GM18861 (cell line): Measurements from ENCODE around the gene NME9.

ENCODE experiments used
- ATAC-seq: cut with Tn5 transposase; IDR thresholded peaks from one replicate; pipeline ENCODE4 v1.9.1; 2021; ENCODE audit not compliant: unreplicated experiment

Gene NME9

DNA sequence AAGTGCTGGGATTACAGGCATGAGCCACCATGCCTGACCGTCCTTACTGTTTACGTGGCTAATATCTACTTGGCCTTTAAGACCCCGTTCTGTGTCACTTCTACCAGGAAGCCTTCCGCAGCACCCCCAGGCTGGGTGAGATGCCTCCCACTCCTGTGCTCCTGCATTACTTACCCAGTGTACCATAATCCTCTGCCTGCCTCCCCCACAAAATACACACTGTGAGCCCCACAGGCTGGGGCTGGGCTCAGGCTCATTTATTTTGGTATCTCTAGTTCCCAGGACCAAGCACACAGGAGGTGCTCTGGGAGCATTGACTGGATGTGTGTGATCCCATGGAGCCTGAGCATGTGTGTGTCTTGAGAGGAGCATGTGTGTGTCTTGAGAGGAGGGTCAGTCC is 33.7 kb upstream of the NME9 start:
- ATAC-seq, result no peak

DNA sequence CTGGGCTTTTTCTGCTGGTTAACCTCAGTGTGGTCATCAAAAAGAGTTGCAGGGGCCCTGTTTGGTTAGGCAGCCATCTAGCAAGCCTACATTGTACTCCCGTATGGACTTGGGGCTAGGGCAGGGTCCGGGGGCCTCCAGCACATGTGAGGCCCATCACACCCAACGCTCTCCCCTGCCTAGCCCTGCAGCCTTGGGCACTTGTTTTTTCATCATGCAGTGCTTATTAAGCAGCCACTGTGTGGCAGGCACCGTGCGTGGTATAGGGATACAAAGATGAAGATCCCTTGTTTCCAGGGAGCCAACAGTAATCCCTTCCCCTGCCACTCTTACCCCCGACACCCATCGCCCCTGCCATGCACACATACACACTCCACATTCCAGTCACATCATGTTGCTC is 32.9 kb upstream of the NME9 start:
- no peak for ATAC-seq

DNA sequence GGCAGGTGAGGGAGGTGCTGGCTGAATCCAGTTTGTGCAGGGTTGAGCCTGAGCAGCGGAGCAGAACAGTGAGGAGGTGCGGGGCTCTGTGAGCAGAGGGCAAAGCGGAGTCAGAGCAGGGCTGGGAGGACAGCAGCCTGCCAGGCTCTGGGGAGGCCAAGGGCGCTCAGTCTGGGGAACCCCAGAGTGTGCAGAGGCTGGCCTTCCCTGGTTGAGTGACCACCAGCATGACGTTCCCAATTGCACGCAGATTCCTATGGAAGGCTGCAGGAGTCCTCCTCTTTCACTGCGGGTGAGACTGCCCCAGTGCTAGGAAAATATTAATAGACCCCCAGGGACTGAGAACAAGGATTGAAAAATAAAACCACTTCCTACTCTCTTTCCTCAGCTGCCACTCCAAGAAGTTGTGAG is 31.9 kb upstream of the NME9 start:
- no peak for ATAC-seq

DNA sequence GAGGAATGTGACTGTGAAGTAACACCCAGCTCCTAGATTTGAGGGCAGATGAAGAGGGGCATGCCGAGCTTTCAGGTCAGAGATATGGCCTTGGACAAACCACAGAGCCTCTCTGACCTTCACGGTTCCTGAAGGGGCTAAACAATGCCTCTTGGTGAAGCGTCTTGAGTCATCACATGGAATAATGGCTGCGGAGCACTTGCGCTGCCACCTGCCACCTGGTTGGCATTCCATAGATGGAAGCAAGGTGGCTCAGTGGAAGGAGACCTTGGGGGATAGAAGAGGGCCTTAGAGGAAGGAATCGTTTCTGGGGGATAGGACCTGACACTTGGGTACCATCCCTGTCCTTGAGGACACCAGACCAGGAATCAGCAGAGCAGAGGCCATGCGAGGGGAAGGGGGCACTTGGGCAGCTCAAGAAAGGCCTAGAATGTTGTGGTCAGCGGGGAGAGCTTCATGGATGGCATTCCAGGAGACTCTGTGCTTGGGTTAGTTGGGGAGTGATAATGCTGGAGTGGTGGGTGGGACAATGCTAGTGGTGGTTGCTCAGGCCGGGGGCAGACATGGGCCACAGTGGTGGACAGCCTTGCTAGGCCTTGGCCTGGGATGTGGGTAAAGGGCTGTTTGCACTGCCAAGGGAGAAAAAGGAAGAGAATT is 31.3 kb upstream of the NME9 start:
- no peak for ATAC-seq

DNA sequence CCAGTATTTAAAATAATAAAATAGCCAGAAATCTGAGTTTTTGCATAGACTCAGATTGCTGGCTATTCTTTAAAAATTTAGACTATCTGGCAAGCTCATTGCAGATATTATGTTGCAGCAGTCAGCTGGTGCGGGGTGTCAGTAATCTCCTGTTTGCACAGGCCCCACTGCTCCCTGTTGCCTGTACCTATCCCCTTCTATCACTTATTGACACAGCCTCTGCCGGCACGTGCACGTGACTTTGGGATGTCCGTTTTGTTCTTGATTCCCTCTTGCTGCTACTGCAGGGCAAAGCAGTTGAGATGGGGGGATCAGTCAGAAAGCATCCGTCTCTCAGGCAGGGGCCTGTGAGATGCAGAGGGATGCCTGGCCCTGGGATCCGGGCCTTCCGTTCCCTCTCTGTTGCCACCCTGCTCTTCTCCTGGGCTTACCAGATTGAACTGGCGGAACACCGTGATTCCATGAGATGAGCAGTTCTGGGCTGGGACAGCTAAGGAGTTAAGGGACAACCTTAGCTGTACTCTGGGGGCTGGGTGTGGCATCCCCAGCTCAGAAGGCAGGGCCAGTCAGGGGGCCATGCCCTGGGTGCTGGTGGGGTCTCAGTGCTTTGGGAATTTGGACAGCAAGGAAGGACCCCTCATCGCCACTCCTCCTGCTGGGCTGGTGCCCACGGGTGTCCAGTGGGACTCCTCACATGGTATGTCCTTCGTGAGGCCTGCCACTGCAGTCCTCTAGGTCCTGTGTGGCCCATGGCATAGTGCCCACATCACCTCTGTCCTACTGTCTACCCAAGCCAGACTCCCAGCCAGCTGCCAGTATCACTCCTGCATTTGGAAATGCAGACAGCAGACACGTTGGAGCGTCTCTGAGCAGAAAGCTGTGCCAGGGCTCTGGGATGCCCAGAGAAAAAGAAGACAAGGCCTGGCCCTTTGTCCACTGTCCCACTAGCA is 30.5 kb upstream of the NME9 start:
- ATAC-seq, result no peak

DNA sequence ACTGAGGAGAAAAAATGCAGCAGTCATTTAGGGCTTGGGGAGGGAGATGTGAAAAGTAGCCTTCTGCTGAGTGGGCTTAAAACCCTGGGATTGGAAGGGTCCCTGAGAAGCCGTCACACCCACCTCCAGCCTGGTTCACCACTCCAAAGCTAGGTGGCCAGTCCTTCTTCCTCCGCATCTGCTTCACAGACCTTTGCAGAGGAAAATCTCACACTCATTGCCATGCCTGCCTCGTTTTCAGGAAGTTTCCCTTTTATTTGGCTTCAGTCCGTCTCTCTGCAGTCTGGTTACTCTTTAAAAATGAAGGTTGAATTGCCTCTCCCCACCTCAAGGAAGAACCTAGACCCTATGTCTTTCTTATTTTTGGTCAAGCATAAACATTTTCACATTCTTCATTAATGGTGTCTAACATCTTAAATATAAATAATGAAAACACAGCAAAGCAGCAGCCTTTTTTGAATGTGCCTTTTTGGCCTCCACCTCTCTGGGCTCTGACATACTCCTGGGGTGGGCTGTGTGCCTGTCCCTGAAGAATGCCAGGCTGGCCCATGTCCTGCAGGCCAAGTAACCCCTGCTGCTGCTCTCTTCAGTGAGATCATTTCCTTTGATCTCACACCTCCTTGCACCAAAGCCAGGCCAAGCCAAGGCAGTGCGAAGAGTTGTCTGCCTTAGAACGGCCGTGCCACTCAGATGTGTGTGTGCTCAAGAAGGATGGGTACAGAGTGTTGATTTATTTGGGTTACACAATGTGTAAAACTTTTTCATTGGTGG is 29.7 kb upstream of the NME9 start:
- no peak for ATAC-seq

DNA sequence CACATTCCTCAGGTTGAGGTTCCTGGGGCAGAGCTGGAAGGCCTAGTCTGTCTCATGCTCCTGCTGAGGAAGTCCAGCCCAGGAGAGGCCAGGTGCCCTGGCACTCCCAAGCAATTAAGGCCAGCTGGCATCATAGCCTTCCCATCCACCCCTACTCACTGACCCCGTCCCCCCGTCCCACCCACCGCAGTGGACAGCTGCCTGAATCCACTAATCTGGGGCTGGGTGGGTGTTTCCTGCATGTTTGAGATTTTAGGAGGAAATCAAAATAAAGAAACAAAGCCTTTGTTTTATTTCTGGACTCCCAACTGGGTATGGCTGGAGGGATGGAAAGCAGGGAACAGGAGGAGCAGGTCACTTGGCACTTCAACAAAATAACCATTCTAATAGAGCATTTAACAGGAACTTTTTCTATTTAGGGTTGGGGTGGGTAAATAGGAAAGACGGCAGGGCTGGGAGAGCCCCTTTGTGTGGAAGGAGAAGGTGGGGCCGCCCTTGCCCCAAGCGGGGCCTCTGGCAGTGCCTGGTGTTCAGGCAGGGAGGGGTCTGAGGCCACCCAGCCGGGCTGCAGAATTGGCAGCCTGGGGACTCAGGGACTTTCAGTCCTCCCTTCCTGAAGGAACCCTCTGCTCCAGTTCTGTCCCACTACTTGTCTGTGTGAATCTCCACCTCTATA is 27.2 kb upstream of the NME9 start:
- ATAC-seq, result no peak

DNA sequence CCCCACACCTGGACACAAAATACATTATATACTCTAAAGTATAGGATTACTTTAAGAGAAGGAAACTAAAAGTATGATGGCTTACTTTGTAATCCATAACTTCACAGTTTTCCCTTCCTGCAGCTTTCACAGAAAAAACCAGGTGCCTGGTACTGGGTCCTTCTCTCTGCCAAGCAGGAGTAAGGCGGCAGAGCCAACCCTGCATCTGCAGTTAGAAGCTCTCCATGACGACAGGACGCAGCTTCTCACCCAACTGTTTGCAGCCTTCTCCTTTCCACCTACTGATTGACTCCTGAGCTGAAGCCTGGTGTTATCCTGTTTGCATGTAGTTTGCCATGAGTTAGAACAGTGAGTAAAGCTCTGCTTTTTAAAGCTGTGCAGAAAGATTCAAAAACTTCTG is 25.4 kb upstream of the NME9 start:
- no peak for ATAC-seq

DNA sequence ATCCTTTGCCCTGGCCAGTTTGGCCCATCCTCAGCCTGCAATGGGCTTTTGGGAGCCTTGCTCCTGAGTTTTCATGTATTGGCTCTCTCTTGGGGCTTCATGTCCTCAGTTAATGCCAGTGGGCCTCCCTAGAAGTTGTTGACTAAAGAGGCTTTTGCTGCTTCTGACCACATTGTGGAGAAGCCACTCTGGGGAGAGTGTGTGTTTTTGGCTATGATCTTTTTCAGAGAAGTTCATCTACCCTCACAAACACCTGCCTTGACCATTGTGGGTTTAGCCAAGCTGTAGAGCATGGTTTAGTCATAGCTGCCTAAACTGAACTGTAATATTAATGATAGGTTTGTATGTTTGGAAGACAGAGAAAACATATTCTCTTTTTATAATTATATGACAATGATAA is 24.7 kb upstream of the NME9 start:
- no peak for ATAC-seq

DNA sequence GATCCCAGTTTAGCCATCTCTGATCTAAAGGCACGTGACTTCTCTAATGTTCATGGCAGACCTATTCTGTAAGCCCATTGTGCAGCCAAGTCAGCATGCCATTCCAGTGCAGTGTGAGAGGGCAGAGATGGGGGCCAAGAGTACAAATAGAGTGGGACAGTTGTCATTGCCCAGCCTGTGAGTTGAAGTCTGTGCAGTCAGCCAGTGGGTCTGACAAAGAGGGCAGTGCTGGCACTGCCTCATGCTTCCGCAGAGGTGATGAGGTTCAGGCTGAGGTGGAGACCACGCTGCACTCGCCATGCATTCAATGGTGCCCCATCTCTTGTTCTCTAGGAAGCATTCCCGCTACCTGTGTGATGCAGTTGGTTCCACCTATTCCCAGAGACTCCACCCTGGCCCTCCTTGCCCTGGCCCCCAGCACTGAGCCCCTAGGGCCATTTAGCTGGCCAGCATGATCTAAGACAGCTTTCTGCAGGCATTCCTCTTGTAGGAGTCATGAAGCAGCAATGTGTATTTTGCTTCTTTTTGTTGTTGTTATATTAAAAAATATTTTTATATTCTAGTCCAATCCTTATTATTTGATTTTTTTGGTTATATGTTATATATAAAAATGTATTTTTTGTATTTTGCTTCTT is 22.4 kb upstream of the NME9 start:
- ATAC-seq, result no peak

DNA sequence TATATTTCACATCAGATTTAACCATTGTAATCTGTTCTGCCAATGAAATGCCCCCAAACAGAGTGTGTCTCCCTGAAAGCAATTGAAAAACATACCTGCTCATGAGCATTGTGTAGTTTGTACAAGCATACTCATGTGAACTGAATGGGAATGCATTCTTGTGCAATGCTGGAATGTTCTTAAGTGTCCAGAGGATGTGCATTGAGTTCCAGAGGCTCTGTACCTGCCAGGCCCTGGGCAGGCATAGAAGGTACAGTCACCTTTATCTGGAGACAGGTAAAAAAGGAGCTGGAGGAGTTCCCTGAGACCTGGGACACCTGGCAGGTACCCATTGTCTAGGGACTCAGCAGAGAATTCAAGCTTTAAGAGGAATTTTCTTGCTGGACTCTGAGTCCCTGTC is 21.5 kb upstream of the NME9 start:
- ATAC-seq, result no peak

DNA sequence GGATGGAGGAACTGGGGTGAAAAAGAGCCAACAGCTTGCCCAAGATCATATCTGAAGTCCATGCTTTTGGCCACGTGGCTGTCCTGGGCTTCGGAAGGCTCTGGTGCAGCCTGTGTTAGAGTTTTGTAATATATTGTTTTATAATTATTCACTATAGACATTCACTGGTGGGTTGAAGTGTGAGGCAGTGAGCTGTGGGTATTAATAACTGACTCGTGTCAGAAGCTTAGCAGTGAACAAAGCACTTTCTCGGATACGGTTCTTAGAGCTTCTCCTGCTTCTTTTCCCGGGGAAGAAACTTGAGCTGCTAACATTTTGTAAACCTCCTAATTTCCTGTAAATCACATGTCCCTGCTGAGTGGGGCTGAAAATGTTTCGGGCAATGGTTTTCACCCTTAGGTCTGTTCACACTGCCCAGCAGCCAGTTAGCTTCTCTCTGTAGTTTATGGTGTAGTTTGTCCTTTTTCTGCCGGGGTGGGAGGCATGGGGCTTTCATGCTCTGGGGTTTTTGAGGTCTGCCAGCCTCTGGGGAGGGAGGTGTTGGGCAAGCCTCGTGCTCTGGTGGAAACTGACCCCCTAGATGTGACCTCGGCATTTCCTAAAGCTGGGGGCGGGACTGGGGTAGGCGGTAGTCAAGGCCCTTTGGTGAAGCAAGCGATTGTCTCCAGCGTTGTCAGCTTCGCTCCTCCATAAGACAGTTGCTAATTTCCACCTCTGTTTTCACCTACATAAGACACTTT is 20.4 kb upstream of the NME9 start:
- ATAC-seq, result no peak

DNA sequence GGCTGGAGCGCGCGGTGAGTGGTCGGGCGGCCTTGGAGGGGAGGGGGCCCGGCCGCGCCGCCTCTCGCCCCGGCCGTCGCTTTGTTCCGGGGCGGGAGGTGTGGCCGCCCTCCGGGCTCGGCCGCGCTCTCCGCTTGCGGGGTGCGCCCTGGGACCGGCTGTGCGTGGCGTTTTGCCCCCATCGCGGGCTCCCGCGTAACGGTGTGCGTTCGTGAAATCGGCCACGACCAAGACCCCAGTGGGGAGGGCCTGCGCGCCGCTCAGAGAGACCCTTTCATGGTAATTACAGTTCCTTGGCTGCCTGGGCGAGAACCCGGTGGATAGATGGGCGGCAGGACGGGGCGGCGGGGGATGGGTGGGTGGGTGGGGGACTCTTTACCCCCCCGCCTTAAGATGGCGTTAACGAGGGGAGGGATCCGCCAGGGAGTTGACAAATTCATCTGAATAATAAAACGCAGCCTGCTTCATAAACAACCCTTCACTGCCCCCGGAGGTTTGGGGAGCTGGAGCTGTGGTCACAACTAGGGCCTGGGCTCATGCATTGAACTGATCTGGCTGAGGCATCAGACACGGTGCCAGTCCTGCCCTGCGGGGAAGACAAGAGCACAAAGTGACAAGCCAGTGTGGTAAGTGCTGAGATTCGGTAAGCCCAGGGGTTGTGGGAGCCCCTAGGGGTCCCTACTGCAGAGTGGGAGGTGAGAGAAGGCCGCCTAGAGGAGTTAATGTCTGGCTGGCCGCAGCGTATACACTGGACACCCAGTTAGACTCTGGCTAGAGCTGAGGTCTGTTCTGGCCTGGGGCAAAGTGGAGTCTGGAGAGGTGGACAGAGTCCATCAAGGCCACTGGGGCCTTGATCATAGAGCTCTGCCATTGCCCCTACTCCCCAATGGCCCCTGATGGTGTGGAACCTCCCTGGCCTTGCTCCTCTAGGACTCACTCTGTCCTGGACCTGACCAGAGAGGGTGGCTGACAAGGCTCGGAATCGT is 19.4 kb upstream of the NME9 start:
- ATAC-seq, result no peak

DNA sequence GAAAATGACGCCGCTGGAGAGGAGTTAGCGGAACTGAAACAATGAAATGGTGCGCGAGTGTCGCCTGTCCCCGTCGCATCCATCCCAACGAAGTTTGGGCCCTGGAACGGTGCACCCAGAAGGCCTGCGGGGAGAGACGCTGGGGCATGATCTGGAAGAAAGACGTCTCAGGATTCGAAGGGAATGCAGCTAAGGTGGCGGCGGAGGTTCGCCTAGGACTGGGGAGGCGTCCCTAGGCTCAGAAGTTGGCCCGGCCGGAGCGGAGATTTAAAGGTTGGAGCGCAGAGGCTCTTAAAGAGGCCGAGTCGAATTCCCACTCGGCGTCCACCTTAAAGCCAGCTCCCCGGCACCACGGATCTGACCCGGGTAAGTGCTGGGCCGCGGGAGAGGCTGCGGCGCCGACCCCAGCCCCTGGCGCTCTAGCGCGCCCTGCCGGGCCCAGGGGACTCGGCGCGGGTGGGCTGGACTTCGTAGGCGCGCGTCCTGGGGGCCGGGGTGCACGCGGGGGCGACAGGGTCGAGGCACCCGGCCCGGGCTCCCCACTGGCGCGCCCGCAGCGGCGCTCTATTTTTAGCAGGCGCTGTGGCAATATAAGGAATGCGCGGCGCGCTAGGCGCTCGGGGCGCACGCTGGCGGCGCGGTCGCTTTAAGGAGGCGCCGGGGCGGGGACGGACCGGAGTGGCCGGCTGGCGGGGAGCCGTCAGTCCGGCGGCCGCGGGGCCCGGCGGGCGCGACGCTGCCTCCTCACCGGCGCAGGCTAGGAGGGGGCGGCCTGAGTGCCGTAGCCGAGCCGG is 18.5 kb upstream of the NME9 start, which contains the start of gene MRAS:
Gene MRAS, plus strand, starts transcription at position 620 of the 794 bp plus-strand sequence. CDS start 24,305 bp downstream, outside the sequence.
- ATAC-seq, result no peak

DNA sequence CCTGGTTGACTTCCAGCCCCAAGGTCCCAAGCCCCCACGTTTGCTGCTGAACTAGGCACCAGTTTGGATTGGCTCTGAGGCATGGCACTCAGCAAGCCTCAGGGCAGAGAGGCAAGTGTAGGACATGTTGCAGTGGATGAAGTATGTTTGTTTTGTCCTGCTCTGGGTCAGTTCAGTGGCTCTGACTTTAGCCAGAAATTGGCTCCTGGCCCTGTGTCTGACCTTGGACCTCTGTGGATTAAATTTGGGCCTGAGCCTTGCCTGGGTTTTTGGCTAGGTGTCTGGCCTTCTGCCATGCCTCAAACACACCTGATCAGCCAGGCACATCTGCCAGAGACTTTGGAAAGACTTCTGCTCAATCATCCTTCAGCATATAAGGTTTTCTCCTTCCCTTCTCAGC is 15.1 kb upstream of the NME9 start:
- ATAC-seq, result no peak

DNA sequence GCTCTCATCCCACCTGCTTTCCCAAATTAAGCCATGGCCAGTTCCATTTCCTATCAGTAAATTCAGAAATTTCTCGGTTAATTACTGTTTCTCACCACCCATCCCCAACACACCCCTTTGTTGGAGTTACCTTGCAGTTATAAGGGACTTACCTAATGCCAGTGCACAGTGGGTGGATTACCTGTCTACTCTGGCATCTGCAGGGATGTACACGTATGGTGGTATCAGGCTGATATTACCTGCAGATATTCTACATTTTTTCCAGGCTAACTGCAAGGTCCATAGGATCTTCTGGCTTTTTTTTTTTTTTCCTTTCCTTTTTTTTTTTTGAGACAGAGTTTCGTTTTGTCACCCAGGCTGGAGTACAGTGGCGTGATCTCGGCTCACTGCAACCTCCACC is 10.9 kb upstream of the NME9 start:
- no peak for ATAC-seq

DNA sequence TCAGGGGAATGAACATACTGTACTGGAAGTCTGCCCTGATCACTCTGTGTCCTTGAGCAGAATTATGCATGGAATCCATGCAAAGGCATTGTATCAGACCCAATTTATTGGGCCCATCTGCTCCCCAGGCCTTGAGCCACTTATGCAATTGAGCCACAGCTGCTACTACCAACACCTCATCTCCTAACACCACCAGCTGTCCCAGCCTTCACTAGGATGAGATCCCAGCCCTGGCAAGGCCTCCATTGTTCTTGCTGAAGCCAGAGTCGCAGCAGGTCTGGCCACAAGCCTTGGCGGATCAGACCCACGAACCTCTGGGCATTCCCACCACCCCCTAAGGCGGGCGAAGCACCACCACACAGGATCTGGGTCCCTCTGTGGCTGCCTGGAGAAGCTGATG is 9.2 kb upstream of the NME9 start:
- ATAC-seq, result no peak

DNA sequence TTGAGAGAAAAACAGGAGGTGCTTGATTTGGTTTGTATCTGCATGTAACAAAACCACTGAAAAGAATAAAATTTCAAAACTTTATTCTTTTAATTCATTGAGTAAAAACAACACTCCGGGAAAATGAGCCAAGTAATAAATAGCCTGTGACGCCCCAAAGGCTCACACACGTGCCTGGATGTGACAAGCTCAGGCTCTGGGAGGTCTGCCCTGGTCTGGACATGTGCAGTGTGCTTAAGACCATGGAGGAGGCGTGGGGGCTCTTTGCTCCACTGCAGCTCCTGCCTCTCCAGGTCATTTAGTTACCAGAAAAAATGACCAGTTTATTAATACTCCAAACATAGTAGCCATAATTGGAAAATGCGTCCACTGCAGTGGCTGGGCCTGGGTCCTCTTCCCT is 8.6 kb upstream of the NME9 start:
- no peak for ATAC-seq
